HG03280 (cell line): ENCODE measurements around the gene LHFPL2.

Experiments used
- ATAC-seq: cut with Tn5 transposase; IDR thresholded peaks from one replicate; pipeline ENCODE4 v1.9.1; 2021; ENCODE audit warnings: mild to moderate bottlenecking, moderate library complexity; ENCODE audit not compliant: unreplicated experiment

The LHFPL2 gene

DNA sequence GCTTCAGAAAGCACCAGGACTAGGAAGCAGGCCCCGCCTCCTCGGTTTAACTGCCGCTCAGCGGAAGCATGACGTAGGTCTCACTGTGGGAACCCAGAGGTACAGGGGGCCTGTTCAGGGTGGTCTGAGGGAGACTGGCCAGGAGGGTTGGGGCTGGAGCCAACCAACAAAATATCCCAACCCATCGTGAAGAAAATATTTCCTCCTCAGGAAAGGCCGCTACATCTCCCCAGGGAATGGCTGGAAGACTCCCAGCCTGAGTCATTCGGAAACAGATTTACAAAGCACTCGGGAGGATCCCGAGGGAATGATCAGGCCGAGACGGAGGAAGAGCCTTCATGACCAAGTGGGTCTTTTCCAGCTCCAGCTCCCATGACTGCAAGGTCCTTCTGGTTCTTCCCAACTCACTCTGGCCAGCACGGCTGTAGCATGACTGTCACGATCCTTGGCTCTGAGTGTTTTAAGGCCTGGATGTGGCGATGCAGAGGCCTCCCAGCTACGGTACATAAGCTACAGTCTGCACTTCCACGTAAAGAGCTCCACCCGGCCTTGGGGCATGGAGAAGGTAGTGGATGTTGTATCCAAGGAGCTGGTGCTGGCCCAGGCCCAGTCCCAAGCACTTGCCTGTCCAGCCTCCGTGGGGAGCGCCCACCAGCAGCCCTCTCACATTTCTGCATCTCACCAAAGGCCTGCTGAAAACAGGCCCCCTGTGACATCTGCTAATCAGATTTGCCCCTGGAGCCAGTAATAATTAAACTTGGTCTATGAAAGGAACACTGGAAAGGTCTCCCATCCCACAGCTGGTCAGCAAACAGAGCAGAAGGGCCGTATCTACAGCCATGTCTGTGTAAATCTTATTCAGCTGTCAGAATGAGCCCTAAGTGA, 100.6 kb downstream of the LHFPL2 start:
- ATAC-seq, result no peak

DNA sequence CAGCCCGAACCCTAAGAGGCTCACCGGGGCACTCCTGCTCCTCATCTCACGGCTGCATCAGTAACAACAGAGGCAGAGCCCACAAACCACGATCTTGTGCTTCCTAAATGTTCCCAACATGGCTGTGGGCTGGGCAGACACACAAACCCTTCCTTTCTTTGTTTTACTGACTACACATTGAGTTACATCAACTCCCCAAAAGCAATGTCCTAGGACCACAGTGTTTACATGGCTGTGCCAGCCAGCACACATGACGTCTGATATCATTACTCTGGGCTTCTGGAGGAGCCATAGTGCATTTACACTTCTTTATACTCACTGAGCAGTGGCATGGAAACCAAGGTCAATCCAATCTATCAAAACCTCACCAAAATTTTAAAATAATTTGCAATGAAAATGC, 101.4 kb downstream of the LHFPL2 start:
- no peak for ATAC-seq

DNA sequence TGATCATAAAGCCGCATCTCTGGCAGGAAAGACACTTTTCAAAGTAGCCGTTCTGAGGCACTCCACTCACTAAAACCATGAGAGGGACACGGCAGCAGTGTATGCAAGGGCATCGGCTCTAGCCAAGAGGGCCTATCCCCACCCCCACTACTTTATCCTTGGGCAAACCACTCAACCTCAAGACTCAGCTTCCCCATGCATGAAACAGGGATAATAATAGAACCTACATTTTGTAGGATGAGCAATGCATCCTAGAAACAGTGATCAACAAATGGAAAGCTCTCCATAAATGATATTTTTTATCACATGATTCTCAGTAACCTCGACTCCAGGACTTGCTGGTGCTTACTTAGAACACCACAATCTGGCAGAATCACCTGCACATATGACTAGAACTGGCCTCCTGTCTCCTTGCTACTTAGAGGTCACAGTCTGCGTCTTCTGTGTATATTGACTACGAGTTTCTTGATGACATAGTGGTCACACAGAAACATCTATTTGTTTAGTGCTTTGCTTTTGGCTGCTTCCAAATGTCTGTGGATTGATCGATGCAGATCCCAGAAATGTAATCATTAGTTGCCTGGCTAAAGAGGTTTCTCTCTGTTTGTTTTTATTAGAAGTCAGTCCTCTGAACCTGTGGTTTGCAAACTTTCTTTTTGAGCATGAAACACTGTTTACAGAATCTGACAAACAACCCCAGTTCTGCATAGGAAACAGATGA, 102.1 kb downstream of the LHFPL2 start:
- ATAC-seq, result no peak

GRCh38 chr5:78545406-78545805, 103.2 kb downstream of the LHFPL2 start:
- ATAC-seq, result no peak

DNA sequence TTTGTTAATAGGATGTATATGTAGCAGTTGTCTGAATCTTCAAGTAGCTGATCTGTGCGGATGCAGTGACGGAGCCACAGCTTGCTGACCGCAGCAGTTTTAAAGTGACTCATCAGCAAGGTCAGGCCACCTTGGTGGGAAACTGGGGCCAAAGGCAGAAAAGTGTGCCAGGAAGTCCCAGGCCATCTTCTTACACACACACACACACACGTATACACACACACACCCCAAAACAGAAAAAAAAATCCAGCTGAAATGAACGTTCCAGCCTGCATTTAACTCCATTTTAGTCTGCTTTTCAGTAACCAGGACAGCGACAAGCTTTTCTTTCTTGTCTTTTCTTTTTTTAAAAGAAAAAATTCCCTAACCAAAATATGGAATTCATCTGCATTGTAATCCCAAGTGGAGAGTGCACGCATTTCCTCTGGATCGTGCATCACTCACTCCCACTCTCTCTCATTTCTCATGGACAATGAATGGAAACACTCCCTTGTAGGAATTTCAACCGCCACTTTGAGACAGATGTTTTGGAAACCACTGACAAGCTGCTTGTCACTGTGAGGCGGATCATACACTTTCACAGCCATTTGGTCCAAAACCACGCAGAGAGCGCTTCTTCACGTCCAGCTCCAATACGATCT, 103.9 kb downstream of the LHFPL2 start:
- no peak for ATAC-seq

DNA sequence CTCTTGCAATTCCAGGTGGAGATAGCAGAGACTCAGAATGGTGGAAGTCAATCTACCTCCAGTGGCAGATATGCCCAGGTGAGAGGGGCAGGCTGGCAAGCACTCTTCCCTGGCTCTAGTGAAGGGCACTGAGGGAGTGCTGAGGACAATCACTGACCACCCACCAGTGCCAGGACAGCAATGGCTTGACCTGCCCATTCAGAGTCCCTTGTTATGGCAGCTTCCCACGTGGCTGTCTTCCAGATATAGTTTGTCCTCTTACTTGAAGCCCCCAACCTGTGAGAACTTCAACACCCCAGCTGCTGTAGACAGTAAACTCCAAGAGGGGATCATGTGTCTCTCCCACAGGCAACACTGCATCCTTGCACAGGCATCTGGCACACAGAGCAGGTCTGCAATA, 104.7 kb downstream of the LHFPL2 start:
- ATAC-seq, result no peak

- ATAC-seq, result no peak
These were observed 105.3 kb downstream of the LHFPL2 start for GRCh38 chr5:78543292-78543691.

DNA sequence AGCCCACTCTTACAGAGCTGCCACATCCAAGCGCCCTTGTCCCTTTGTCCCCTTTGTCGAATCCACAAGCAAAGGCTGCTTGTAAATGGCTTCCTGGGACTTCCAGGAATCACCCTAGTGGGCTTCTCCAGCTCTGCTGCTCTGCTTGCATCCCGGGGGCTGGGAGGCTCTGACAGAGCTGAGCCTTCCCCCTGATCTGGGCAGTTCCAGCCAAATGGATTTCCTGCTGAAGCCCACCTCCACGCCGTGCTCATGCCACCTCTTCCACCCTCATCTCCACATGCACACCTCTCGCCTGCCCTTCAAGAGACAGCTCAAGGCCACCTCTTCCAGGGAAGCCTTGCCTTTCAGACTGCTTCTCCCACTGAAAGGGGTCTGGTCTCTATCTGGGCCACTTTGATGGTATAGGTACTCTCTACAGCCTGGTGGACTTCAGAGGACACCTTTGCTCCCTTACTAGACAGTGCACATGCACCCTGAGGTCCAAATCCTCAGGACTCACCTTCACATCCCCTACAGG, 106.2 kb downstream of the LHFPL2 start:
- ATAC-seq, result no peak

- no peak for ATAC-seq
These were observed 107.4 kb downstream of the LHFPL2 start for GRCh38 chr5:78541086-78541654.

- no peak for ATAC-seq
These were observed 108.1 kb downstream of the LHFPL2 start for GRCh38 chr5:78540335-78541085.

GRCh38 chr5:78538240-78538850, 110.2 kb downstream of the LHFPL2 start:
- no peak for ATAC-seq

- no peak for ATAC-seq
These were observed 110.8 kb downstream of the LHFPL2 start for GRCh38 chr5:78537821-78538220.

- no peak for ATAC-seq
These were observed 111.2 kb downstream of the LHFPL2 start for GRCh38 chr5:78537411-78537810.

GRCh38 chr5:78536661-78537196, 111.8 kb downstream of the LHFPL2 start:
- no peak for ATAC-seq

- ATAC-seq, result no peak
These were observed 113.7 kb downstream of the LHFPL2 start for GRCh38 chr5:78534905-78535200.

GRCh38 chr5:78534148-78534904, 114.2 kb downstream of the LHFPL2 start:
- no peak for ATAC-seq

DNA sequence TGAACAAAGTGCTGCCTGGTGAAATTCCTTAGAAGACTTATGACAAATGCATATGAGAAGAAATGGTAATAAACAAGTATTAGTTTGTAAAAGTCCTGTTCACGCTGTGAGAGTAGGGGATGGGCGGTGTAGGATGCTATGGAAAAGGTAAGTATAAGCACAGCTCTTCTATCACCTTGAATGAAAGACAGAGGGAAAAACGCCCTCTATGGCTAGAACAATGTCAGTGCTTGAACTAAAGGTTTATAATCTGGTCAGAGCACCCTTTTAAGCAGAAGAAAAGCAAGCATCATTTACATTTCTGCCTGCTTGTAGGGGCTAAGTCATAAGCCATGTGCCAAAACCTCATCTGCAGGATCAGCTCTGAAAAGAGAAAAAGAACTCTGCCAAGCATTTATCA, 115.2 kb downstream of the LHFPL2 start:
- ATAC-seq, result no peak

DNA sequence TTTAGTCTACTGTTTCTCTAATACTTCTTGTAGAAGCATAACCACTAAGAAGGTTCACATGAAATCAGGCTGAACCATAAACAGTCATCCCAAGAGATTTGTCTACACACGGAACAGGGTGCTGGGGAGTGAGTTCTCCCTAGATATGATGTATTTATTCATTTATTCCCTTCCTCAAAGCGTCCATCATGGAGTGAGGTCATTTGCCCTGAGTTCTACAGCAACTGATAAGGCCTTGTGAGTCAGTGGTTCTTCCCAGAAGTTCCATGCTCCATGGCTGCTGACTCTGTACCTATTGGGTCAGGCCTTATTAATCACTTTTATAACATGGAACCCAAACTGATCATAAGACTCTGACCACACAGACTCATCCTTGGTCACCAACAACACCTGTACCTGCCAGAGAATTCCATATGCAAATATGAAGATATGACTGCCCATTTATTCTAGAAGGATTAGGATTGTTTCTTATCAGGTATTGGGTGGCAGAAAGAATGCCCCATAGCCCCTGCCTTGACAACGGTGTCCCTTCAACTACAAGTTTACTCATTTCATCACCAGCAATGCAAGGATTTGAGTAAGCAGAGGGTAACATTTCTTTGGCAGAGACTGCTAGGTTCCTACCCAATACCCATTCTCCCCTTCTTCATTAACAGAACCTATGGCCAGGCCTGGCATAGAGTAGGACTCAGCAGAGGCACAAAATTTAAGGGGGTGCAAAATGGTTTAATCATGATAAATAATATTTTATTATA, 118.1 kb downstream of the LHFPL2 start:
- ATAC-seq, result no peak

DNA sequence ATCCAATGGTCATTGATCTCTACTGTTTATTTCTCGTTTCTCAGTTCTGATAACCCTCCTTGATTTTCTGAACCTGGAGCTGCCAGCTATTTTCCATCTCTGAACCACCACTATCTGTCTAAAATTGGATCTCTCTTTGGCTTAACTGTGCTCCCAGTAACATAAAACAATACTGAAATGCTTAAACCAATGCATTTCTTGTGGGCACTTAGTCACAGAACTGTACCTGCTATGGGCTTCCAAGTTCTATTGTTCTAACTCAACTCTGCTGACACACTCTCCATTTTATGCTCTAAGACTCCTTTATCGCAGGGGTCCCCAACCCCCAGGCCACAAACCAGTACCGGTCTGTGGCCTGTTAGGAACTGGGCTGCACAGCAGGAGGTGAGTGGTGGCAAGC, 120.6 kb downstream of the LHFPL2 start:
- no peak for ATAC-seq
